Neural progenitor cell (in vitro differentiated cells): ENCODE data around the gene PHYHD1. TPM values are rescaled to one million over a fixed set of nuclear protein-coding genes. Genes with fewer than 3 reads are reported as not detected.

Experiments used
- DNase-seq: peaks from one replicate; pipeline ENCODE4 v3.0.0-alpha.2; 2016; ENCODE audit warnings: low spot score
- H2AFZ ChIP-seq: fragments of 200-600 bp; sonication (generic); replicated peaks from 2 replicates; pipeline ENCODE4 v1.6.1; 2016; ENCODE audit warnings: antibody characterized with exemption
- H3F3A ChIP-seq: fragments of 200-600 bp; sonication (generic); 2 replicates; pipeline ENCODE4 v1.6.1; 2016; ENCODE audit warnings: antibody characterized with exemption, low read depth
- H3K27ac ChIP-seq: fragments of 200-600 bp; sonication (generic); 2 replicates; pipeline ENCODE4 v1.5.1; 2016; ENCODE audit warnings: mild to moderate bottlenecking
- H3K27me3 ChIP-seq: fragments of 200-600 bp; sonication (generic); 2 replicates; pipeline ENCODE4 v1.6.1; 2016; ENCODE audit warnings: mild to moderate bottlenecking, moderate library complexity
- H3K36me3 ChIP-seq: fragments of 200-600 bp; sonication (generic); 2 replicates; pipeline ENCODE4 v1.5.1; 2016
- H3K4me1 ChIP-seq: fragments of 200-600 bp; sonication (generic); 2 replicates; pipeline ENCODE4 v1.6.1; 2016; ENCODE audit warnings: mixed run types
- H3K4me2 ChIP-seq: fragments of 200-600 bp; sonication (generic); 2 replicates; pipeline ENCODE4 v1.6.1; 2016
- H3K4me3 ChIP-seq: fragments of 200-600 bp; sonication (generic); 2 replicates; pipeline ENCODE4 v1.5.1; 2016
- H3K79me2 ChIP-seq: fragments of 200-600 bp; sonication (generic); 2 replicates; pipeline ENCODE4 v1.6.1; 2016; ENCODE audit warnings: low read depth
- H3K9ac ChIP-seq: fragments of 200-600 bp; sonication (generic); 2 replicates; pipeline ENCODE4 v1.6.1; 2016
- H3K9me3 ChIP-seq: fragments of 200-600 bp; sonication (generic); 2 replicates; pipeline ENCODE4 v1.5.1; 2016; ENCODE audit warnings: low read depth
- H4K20me1 ChIP-seq: fragments of 200-600 bp; sonication (generic); 2 replicates; pipeline ENCODE4 v1.6.1; 2016; ENCODE audit warnings: low read depth
- H3K27ac Mint-ChIP-seq: 3 replicates; pipeline ENCODE4 v1.8.0; 2021; ENCODE audit warnings: mixed read lengths
- H3K27me3 Mint-ChIP-seq: 2 replicates; pipeline ENCODE4 v1.8.0; 2022; ENCODE audit warnings: low read depth, mild to moderate bottlenecking, inconsistent platforms, moderate library complexity, mixed read lengths; ENCODE audit not compliant: insufficient read depth
- H3K36me3 Mint-ChIP-seq: 3 replicates; pipeline ENCODE4 v1.8.0; 2021; ENCODE audit warnings: mixed read lengths
- H3K4me1 Mint-ChIP-seq: 3 replicates; pipeline ENCODE4 v1.8.0; 2021; ENCODE audit warnings: mixed read lengths
- H3K4me3 Mint-ChIP-seq: 3 replicates; pipeline ENCODE4 v1.8.0; 2021; ENCODE audit warnings: mild to moderate bottlenecking, moderate library complexity, mixed read lengths
- H3K9me3 Mint-ChIP-seq: 3 replicates; pipeline ENCODE4 v1.8.0; 2020; ENCODE audit warnings: mixed read lengths
- EZH2phosphoT487 ChIP-seq: fragments of 200-600 bp; sonication (generic); IDR thresholded peaks from 2 replicates; pipeline ENCODE4 v1.6.1; 2017; ENCODE audit warnings: antibody characterized with exemption
- total RNA-seq: library from RNA; depleted of rRNA; stranded (reverse); fragments of >200 nt; gene quantifications from 2 replicates; pipeline ENCODE4 v1.2.3, GENCODE V29; 2015; ENCODE audit warnings: low replicate concordance

PHYHD1 gene
- total RNA-seq, 1 donor from 2014 or later, result 15.2 TPM

GRCh38 chr9:128987805-128988204 lies 67.0 kb downstream of the PHYHD1 start:
- Histone ChIP-seq H4K20me1 (no peaks in the 10 kb centered on the region), H3K9ac (no peak overlapping the region), H3K27ac (no peak overlapping the region), H3K36me3 (peaks cover 6% of the 10 kb centered on the region), H3K27me3 (no peaks in the 10 kb centered on the region), H3F3A (no peaks in the 10 kb centered on the region), H3K4me2 (no peak overlapping the region), H3K4me1 (no peaks in the 10 kb centered on the region), H3K79me2 (no peaks in the 10 kb centered on the region), H3K4me3 (no peak overlapping the region), H2AFZ (no peak overlapping the region), H3K9me3 (no peaks in the 10 kb centered on the region)
- H3K4me3 Mint-ChIP-seq, result no peak overlapping the region
- no peak for TF ChIP-seq EZH2phosphoT487
- peaks cover 2% of the 10 kb centered on the region for H3K27me3 Mint-ChIP-seq
- H3K27ac Mint-ChIP-seq, result no peak overlapping the region
- H3K36me3 Mint-ChIP-seq, result peaks cover 35% of the 10 kb centered on the region
- DNase-seq, result no peak
- no peaks in the 10 kb centered on the region for H3K9me3 Mint-ChIP-seq
- H3K4me1 Mint-ChIP-seq, result no peaks in the 10 kb centered on the region

Other genes starting within 250 kb of the PHYHD1 start
- 930 and 1,683 TPM in 2 replicates for gene SET, start 231.8 kb upstream of the PHYHD1 start, total RNA-seq
- gene PKN3, start 218.5 kb upstream of the PHYHD1 start, total RNA-seq, result 4.4 and 16.1 TPM in 2 replicates
- gene ZDHHC12, start 196.9 kb upstream of the PHYHD1 start, total RNA-seq, result 16.8 and 53.9 TPM in 2 replicates
- gene ZER1, start 149.1 kb upstream of the PHYHD1 start, total RNA-seq, result 14.7 and 28.2 TPM in 2 replicates
- gene TBC1D13, start 133.7 kb upstream of the PHYHD1 start, total RNA-seq, result 17.1 and 19.0 TPM in 2 replicates
- gene ENDOG, start 102.5 kb upstream of the PHYHD1 start, total RNA-seq, result 3.2 and 9.1 TPM in 2 replicates
- gene SPOUT1, start 91.2 kb upstream of the PHYHD1 start, total RNA-seq, result 17.2 and 50.1 TPM in 2 replicates
- 21.7 and 29.1 TPM in 2 replicates for gene KYAT1, start 39.0 kb upstream of the PHYHD1 start, total RNA-seq
- 17.1 and 42.8 TPM in 2 replicates for gene LRRC8A, start 38.8 kb upstream of the PHYHD1 start, total RNA-seq
- gene DOLK, start 26.6 kb downstream of the PHYHD1 start, total RNA-seq, result 8.2 and 16.8 TPM in 2 replicates
- 66.7 and 80.0 TPM in 2 replicates for gene NUP188, start 26.7 kb downstream of the PHYHD1 start, total RNA-seq
- 45.7 and 98.8 TPM in 2 replicates for gene SH3GLB2, start 107.3 kb downstream of the PHYHD1 start, total RNA-seq
- gene MIGA2, start 115.6 kb downstream of the PHYHD1 start, total RNA-seq, result 10.8 and 39.1 TPM in 2 replicates
- gene DOLPP1, start 160.1 kb downstream of the PHYHD1 start, total RNA-seq, result 25.1 and 39.0 TPM in 2 replicates
- gene CRAT, start 189.8 kb downstream of the PHYHD1 start, total RNA-seq, result 10.1 and 19.3 TPM in 2 replicates
- 82.4 and 133 TPM in 2 replicates for gene PTPA, start 190.4 kb downstream of the PHYHD1 start, total RNA-seq